Peyer's patch (tissue), 4 donors: ENCODE results near the gene MNS1.

ENCODE experiments used
- CTCF ChIP-seq, 6 experiments: fragments of 450-650 bp in 4 of 6; fragments of 200-600 bp in 2 of 6; sonication (generic) in 1 of 6; IDR thresholded peaks; one replicate each; pipeline ENCODE4 v1.5.1; 2017 to 2019; ENCODE audit warnings: antibody characterized with exemption in 6 of 6, mild to moderate bottlenecking in 3 of 6, moderate library complexity in 1 of 6
- POLR2A ChIP-seq, 2 donors: fragments of 450-650 bp; IDR thresholded peaks; one replicate each; pipeline ENCODE4 v1.5.1; 2017; ENCODE audit warnings: antibody characterized with exemption in 2 of 2, mild to moderate bottlenecking in 2 of 2, moderate library complexity in 2 of 2

GRCh38 chr15:56383010-56383409, 81.9 kb downstream of the MNS1 start:
- TF ChIP-seq CTCF (IDR thresholded peaks at IDR 0.05) (no peak), POLR2A (IDR thresholded peaks at IDR 0.05) (no peak)
